HG03159 (cell line): ENCODE results near the gene COLQ.
"Not testable (repeated sequence)": the region's sequence is repeated elsewhere in the genome, so short reads cannot be mapped to it uniquely, and the experiment has no call there.

Experiments used
- ATAC-seq: cut with Tn5 transposase; IDR thresholded peaks from one replicate; pipeline ENCODE4 v1.9.1; 2021; ENCODE audit warnings: mild to moderate bottlenecking, moderate library complexity; ENCODE audit not compliant: unreplicated experiment

The COLQ gene

GRCh38 chr3:15430624-15431023 is 90.9 kb downstream of the COLQ start:
- no peak for ATAC-seq

- no peak for ATAC-seq
Observed at GRCh38 chr3:15429080-15429479, 92.4 kb downstream of the COLQ start.

GRCh38 chr3:15428539-15428938 is 93.0 kb downstream of the COLQ start:
- no peak for ATAC-seq

GRCh38 chr3:15427981-15428380 is 93.5 kb downstream of the COLQ start:
- ATAC-seq: no peak

GRCh38 chr3:15427182-15427880 is 94.2 kb downstream of the COLQ start, which contains the start of the genes EAF1 and METTL6:
Gene EAF1, plus strand, starts transcription at chr3:15427598. Its CDS starts 182 bp downstream, at chr3:15427780.
Gene METTL6, minus strand, starts transcription at chr3:15427544. Its CDS starts 1,033 bp downstream, at chr3:15426511.
- ATAC-seq: peak; percentile 89

GRCh38 chr3:15426579-15427118 is 94.9 kb downstream of the COLQ start:
- ATAC-seq: no peak

- ATAC-seq: no peak
Observed at GRCh38 chr3:15420871-15421270, 100.6 kb downstream of the COLQ start.

GRCh38 chr3:15410966-15411365 is 110.5 kb downstream of the COLQ start:
- not testable (repeated sequence) for ATAC-seq

- ATAC-seq: no peak
Observed at GRCh38 chr3:15409774-15410173, 111.7 kb downstream of the COLQ start.

GRCh38 chr3:15409239-15409638 is 112.3 kb downstream of the COLQ start:
- no peak for ATAC-seq

- peak; percentile 60 for ATAC-seq
Observed at GRCh38 chr3:15405448-15406050, 116.0 kb downstream of the COLQ start.

- ATAC-seq: no peak
Observed at GRCh38 chr3:15404767-15405166, 116.7 kb downstream of the COLQ start.

GRCh38 chr3:15403965-15404364 is 117.5 kb downstream of the COLQ start:
- no peak for ATAC-seq

- ATAC-seq: no peak
Observed at GRCh38 chr3:15403495-15403894, 118.0 kb downstream of the COLQ start.

- ATAC-seq: no peak
Observed at GRCh38 chr3:15401936-15402335, 119.6 kb downstream of the COLQ start.
